NCI-H226 (cell line): ENCODE measurements around the gene NID1.

ENCODE experiments used
- DNase-seq: peaks from one replicate; pipeline ENCODE4 v3.0.0-alpha.2; 2015

The NID1 gene

DNA sequence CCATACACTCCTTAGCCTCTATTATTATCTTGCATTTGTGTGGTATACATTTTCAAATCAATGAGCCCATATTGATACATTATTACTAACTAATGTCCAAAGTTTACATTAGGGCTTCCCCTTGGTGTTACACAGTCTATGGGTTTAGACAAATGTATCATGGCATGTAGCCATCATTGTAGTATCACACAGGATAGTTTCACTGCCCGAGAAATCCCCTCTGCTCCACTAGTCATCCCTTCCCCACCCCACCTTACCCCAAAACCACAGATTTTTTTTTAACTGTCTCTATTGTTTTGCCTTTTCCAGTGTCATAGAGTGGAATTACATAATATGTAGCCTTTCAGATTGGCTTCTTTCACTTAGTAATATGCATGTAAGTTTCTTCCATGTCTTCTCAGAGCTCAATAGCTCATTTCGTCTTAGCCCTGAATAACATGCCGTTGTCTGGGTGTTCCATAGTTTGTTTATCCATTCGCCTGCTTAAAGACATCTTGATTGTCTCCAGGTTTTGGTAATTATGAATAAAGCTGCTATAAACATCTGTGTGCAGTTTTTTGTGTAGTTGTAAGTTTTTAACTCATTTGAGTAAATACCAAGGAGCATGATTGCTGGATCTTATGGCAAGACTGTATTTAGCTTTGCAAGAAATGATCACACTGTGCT, 111.8 kb downstream of the NID1 start:
- DNase-seq = no peak

DNA sequence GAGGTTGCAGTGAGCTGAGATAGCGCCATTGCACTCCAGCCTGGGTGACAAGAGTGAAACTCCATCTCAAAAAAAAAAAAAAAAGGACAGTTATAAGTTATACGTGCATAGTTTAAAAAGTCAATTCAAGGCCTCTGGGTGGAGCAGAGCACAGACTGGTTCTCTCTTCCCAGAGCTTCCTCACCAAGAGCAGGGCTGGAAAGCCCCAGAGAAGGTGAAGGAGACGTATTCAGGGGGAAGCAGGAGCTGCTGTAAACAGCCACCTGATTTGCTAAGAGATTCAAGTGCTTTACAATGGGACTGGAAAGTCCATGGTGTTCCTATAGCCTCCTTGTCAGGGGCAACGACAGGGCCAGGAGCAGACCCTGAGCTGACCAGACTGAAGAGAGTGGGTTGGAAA, 113.2 kb downstream of the NID1 start:
- no peak for DNase-seq

DNA sequence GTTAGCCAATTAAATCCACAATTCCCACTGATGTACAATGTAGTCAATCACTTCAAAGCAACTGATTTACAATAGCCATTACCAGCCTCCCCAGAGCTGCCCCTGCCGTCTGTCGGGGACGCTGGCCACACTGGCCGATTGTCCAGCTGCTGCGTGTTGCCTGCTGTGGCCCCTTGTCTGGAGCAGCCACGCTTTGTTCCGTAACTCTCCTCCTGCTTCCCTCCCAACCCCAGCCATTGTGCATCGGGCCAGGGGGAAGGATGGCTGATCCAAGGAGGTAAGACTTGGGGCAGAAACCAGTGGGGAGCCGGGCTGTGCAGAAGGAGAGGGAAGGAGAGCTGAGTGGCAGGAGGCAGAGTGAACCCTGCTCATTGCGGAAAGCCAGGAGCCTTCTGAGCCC, 114.6 kb downstream of the NID1 start:
- no peak for DNase-seq

DNA sequence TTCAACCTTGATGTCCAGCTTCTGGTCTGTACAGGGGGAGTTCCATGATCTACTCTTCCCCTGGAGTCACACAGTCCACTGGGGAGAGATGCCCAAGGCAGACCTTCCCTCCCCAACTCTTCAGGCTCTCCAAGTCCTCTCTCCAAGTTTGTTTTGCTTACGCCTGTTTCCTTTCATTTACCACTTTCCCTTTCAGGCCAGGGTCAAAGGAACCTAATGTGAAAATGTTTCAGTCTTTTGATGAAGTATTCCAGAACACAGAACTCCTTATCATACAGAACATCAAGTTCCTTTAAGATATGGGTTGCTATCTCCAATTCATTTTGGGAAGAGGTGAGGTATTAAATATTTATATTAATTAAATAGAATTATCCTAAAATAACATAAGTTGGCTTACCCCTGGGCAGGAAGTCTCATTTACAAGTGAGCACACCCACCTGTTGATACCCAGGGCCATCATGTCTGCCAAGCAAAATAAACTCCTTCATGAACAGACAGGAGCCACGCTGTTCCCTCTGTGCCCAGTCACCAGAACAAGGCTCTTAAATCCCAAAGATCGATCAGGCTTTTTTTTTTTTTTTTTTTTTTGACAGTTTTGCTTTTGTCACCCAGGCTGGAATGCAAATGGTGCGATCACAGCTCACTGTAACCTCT, 116.0 kb downstream of the NID1 start:
- DNase-seq = no peak

DNA sequence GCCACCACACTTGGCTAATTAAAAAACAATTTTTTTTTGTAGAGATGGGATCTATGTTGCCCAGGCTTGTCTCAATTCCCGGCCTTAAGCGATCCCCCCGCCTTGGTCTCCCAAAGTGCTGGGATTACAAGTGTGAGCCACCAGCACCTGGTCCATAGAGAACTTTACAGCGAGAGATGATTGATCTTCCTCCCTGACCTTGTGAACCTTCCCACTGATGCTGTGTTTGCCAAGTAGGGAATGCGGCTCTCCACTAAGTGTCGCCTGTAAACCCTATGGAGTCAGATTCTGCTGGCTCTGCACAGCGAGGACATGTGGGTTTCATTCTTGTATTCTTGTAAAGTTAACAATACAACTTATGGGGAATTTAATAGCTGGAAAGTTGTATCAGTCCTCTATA, 116.9 kb downstream of the NID1 start:
- DNase-seq = no peak

DNA sequence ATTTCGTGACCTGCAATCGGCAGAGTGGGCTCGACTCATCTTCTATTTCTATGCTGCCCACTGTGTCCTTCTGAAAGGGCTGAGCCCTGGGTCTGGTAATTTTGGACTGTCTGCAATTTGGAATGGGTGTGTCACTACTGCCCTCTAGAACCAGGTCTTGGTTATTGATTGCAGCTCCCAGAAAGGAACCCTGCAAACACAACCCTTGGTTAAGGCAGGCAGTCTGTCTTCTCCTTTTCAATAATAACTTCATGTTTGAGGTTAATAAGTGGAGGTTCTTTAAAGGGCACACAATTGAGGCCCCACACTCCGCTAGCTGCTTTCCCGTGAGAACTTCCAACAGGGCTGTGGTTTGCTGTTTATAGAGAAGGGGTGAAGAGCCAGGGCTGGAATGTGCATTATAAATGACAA, 118.3 kb downstream of the NID1 start:
- no peak for DNase-seq

DNA sequence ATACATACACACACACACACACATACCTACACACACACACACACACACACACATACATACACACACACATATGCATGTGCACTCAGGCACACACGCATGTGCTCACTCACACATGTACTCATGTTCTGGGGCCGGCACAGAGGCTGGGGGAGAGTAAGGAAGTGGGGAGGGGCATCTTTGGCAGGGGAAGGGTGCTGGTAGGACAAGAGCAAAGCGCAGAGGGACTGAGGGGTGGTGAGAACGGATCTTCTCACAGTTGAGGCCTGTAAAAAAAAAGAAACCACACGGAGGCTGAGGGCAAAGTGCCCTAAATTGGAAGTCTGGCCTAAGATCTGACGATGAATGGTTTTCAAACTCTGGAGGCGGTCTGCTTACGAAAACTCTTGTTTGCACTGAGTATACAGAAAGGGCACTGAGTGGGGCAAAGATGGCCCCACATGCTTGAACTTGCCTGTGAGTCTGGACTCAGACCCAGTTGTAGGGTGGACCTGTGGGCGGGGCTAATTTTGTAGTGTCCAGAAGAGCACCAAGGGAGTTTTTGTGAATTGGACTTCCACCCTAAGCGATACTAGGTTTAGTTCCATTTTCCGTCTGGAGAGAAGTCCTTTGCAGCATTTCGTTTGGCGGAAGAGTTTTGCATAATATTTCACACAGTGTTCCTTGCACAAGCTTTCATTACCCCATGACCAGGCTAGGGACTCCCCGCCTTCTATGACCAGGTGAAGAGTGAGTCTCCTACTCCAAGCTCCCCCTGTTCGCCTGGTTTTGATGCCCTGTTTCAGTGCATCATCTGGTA, 118.9 kb downstream of the NID1 start:
- no peak for DNase-seq

DNA sequence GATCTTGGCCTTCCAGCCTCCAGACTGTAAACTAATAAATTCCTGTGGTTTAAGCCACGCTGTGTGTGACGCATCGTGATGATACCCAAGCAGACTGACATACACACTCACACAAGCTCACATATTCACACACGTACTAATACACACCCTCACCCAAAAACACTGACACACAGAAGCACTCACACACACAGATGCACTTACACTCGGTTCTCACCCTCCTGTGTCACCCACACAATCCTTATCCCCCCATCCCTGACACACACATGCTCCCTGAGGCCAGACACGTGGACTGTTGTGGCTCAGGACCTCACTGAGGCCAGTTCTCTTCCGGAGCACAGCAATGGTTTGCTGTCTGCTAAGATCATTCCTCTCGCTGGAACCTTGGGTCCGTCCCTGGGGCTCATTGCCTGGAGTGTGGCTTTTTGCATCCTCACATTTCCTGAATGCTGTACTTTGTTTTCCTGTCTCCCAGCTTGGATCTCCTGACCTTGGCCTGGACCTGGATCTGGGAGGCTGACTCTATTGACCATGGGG, 121.2 kb downstream of the NID1 start:
- no peak for DNase-seq

DNA sequence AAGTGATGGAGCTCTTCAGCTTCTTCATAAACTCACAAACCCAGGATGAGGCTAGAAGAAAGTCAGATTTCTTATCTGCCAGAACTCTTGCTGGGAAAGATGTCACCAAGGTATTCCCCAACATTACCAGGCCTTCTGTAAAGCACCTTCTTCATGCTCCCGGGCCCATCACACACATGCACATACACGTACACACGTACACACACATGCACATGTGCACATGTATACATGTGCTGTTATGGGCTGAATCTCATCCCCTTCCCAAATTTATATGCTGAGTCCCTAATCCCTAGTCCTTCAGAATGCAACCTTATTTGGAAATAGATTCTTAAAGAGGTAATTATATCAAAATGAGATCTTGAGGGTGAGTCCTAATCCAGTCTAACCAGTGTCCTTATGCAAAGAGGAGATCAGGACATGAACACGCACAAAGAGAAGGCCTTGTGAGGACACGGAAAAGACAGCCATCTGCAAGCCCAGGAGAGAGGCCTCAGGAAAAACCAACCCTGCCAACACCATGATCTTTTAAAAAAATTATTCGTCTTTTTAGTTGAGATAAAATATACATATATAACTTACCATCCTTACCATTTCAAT, 121.8 kb downstream of the NID1 start:
- no peak for DNase-seq

DNA sequence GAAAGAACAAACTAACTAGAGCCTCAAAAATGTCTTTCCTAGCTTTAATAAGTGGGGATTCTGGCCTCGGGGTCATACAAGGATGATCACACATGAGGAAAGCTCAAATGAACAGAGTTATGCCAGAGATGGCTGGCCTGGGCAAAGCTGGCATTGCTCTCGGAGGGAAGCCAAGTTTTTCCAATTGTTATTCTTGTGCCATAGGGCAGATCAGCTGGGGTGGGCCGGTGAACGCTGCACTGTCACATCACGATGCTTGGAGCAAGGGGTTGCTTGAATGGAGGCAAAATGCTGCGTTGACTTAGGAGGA, 122.3 kb downstream of the NID1 start:
- no peak for DNase-seq

DNA sequence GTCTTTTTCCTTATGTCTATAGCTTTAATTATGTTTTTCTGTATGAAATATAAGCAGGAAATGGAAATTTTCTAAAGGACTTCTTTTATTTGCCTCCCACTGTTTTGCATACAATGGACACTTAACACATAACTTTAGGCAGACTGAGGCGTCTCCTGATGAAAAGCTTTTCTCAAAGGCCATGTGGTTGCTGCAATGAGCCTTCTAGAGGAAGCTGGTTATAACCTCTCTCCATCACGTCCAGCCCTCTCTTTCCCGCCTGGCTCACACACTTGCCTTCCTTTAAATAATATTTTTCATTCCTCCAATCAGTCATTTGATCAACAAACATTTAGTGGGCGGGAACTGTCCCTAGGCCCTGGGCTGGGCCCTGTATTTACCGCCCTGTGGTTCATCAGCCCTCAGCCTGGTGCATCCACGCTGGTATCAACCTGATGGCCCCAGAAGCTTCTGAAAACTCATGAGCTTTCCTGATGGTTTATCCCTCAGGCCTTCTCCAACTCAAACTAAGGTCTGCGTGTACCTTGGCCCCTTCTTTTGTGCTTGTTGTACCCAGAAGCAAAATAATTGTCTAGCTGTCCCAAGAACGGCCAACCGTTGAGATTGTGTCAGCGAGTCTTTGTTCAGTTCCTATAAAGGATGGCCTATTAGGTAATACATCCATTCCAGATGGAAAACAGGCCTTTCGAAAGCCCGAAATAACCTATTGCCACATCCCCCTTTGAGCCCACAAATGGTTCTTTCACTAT, 122.8 kb downstream of the NID1 start:
- no peak for DNase-seq

DNA sequence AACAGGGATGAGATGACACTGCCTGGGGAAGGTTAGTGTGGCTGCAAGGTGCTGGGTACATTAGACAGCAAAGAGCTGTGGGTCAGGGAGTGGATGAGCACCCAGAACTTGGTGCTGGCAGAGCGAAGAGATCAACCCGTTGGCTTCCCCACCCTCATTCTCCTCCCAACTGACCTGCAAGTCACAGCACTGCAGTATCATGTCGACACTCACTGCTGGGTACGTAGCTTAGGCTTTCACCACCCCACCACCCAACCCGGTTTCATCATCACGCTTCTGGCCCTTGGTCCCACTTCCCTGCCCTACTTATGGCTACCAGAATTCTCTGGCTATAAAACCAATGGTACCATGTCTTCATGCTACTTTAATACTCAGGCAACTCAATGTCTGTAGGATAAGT, 124.6 kb downstream of the NID1 start:
- DNase-seq = no peak

DNA sequence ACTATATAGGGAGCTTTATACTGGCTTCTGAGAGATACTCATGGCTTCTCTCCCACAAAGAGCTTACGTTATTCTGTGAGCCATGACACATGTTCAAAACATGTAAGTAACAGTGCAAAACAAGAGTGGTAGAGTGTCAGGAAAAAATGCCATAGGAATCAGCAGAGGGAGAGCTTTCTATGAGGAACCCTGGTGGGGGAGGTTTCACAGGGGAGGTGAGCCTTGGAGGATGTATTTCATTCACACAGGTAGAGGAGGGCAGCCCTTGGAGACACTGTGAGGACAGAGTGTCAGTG, 125.5 kb downstream of the NID1 start:
- DNase-seq = no peak

DNA sequence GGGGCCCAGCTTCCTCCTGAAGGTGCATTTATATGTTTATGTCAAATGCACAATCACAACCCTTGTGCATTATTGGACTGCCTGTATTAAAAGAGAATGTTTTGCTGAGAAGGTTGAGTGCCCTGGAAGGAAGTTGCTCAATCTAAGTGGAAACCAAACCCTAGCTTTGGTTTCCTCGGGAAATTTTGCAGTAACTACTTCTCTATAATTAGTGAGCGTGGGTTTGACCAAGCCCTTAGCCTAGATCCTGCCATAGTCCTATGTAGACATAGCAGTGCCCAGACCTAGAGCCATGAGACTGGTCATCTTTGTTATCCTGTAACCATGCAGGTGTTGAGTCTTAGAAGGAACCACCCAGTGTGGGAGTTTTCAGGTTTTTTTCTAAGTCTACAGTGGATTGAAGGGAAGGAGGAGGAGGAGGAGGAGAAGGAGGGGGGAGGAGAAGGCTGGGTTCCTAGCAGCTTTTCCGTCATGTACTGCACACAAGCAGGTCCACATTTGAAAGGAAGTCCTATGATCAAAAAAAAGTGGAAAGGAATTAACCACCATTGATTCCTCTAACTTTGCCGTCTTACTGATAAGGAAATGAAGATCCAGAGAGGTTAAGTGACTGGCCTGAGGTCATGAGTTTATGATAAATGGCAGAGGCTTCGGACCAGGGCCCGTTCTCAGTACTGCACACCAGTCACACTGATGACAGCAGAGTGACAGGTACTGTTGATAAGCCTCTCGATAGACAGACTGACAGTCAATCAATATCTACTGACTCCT, 126.0 kb downstream of the NID1 start:
- DNase-seq = no peak

DNA sequence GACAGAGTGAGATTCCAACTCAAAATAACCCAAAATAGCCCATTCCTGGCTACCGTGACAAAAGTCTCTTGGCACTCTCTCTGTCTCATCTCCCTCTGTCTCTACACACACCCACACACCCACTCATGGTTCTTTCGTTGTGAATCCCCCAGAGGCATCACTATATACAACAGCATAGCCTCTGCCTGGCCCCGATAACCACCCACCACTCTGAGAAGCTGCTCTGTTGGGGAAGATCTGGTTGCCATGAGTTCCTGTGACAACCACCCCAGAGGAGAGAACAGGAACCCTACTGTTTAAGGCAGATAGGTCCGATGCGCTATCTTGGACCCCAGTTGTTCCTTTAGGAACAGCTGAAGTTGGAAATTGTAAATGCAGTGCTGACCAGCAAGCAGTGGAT, 127.8 kb downstream of the NID1 start:
- no peak for DNase-seq

DNA sequence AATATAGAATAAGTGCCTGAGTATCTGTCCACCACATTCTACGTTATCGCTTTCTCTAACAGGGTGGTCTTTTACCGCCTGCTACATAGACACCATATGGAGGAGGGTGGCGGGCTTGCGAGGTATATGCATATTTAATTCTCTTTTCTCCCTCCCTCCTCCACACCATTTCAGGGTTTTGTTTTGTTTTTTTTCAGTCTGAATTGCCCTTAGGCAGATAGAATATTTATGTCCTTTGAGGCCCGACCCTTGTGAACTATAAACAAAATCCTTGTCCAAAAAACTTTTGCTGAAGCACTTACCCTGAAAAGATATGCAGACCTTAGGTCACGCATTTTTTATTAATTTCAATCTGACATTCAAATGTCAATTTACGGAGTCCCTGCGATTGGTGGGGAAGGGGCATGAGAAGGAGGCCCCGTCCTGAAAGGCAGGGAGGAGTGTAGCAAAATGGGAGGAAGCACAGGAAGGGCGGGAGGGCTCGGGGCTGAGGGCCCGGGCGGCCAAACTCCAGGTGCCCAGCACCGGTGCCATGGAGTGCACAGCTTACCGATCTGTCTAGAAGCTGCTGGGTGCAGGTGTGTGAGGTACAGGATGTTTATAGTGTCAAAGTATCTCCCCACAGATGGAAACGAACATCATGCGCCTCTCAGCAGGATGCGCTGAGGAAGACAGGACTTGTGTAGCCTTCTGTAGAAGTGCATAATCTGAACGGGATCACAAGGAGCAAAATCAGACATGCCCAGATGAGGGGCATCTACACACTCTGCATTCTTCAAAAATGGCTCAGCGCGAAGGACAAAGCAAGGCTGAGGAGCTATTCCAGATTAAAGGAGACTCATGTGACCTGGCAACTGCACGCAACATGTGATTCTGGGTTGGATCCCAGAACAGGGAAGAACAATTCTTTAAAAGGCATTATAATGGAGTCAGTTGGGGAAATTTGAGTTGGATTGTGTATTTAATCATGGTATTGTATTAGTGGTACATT, 129.4 kb downstream of the NID1 start:
- DNase-seq = no peak

DNA sequence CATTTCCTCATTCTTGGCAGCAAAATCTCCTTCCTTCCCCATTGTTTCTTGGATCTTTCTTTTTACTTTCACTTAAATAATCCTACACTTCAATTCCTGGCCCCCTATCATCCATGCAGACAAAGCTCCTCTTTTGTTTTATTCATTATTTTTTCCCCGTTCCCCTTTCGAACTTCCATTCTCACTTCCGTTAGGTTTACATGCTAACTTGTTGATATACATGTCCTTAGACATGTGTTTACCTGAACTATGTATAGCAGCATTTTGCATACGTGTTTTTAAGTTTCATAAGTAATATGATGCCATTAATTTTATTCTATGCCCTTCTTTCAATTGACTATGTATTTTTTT, 131.1 kb downstream of the NID1 start:
- no peak for DNase-seq

DNA sequence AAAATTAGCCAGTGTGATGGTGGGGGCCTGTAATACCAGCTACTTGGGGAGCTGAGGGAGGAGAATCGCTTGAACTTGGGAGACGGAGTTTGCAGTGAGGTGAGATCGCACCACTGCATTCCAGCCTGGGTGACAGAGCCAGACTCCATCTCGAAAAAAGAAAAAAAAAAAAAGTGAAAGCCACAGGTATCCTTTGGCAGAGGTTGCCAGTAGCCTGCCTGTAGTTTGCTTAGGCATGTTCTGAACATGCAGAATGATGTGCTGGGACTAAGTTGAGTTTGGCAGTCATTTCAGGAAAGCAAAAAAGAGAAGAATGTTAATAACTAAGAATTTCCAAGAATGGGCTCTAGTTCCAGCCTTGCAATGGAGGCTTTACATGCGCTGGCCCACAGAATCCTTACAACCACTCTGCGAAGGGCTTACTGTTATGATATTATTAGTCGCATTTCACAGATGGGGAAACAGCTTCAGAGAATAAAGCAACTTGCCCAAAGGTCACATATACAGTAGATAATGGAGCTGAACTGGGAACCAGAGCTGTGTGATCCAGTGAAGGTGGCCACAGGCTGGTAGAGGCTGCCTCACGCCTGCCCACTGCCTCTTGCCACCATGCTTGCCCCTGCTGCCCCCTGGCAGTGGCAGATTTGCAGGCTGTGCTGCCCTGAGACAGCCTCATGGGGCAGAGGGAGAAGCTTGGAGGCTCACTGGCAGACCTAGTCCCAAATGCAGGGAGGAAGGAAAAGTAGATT, 131.7 kb downstream of the NID1 start:
- no peak for DNase-seq

DNA sequence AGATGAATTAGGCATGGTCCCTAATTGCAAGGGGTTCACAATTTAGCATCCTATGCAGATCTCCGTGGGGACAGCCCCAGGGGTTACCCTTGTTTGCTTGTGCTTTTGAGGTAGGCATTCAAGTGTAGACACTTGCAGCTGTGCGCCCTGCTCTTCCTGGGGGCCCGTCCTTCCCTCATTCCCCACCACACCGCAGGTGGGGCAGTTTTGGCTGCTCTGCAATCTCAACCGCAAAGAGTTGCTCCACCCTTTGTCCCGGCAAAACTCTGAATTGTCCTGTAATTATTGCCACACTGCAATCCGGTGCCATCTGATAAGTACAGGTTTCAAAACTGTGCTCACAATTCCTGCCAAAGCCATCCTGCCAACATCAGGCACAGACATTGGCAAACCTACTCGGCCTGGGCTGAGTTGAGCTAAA, 132.8 kb downstream of the NID1 start:
- no peak for DNase-seq

DNA sequence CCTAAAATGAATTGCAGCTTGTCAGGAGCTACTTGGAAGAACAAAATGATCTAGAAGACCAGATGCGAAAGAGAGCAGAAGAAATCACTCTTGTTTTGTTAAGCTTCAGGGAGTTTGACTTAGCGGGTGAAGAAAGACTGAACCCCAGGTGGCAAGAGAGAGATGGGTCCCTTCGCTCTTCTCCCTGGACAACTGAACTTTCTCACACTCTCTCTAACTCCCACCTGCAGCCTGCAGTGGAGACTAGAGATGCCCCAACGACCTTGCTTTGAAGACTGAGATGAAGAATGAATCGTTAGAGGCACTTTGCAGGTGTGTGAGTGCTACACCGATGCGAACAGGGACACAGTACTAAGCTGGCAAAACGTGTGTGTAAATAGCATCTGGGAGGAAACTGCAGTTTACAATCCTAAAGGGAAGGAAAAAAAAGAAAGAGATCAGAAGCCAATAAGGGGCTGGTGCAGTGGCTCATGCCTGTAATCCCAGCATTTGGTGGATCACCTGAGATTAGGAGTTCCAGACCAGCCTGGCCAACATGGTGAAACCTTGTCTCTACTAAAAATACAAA, 133.6 kb downstream of the NID1 start:
- DNase-seq = no peak
